Adipocyte (in vitro differentiated cells): Measurements from ENCODE around the gene ARHGAP21.
"Not testable (repeated sequence)": the region's sequence is repeated elsewhere in the genome, so short reads cannot be mapped to it uniquely, and the experiment has no call there.

Experiments used
- DNase-seq: peaks from one replicate; pipeline ENCODE4 v3.0.0-alpha.2; 2015; ENCODE audit warnings: low read depth
- H3K27me3 ChIP-seq: replicated peaks from 2 replicates; pipeline ENCODE4 v1.7.0; 2013; ENCODE audit warnings: mild to moderate bottlenecking, low read length, moderate library complexity; ENCODE audit not compliant: control insufficient read depth, insufficient read depth
- H3K36me3 ChIP-seq: 2 replicates; pipeline ENCODE4 v1.7.0; 2013; ENCODE audit warnings: low read length, mild to moderate bottlenecking, moderate library complexity; ENCODE audit not compliant: control insufficient read depth, insufficient read depth, severe bottlenecking
- H3K4me1 ChIP-seq: 2 replicates; pipeline ENCODE4 v1.7.0; 2013; ENCODE audit warnings: mild to moderate bottlenecking, low read length, moderate library complexity; ENCODE audit not compliant: control insufficient read depth, insufficient read depth
- H3K4me3 ChIP-seq: 2 replicates; pipeline ENCODE4 v1.7.0; 2013; ENCODE audit warnings: mild to moderate bottlenecking, low read length, moderate library complexity
- H3K9ac ChIP-seq: 2 replicates; pipeline ENCODE4 v1.7.0; 2013; ENCODE audit warnings: mild to moderate bottlenecking, low read length, moderate library complexity
- H3K9me3 ChIP-seq: 2 replicates; pipeline ENCODE4 v1.7.0; 2013; ENCODE audit warnings: mild to moderate bottlenecking, low read length, moderate library complexity; ENCODE audit not compliant: control insufficient read depth

The ARHGAP21 gene

DNA sequence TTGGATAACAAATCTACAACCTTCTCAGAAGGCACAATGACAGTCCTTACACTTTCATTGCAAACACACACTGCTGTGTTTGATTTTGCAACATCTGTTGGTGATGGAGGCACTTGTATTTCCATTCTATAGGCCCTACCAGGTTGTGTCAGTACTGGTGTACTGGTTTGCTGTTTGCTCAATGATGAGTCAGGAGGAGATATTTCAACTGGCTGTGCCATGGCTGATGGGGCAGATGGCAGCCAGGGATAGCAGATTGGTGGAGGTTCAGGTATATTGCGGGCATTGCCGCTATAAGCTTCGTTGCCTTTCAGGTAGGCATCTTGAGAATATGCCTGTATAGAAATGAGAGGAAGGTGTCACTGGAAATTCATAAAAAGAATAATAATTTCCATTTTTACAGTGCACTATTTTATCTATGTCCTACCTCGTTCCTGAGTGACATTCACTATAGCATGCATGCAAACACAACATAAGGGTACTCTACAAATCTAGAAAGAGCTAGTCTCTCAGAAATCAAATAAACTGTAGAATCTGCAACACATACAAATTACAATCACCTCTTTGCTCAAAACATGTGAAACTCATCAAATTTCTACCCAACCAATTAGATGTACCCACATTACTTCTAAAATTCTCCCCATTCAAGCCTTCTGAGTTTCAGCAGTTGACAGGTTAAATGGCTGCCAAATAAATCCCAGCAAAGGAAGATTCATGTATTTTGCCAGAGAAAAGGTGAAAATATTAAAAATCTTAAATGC is 102.5 kb downstream of the ARHGAP21 start:
- H3K27me3 ChIP-seq, H3K4me3 ChIP-seq, DNase-seq, H3K9me3 ChIP-seq, H3K9ac ChIP-seq: not testable (repeated sequence)
- H3K4me1 ChIP-seq = peaks cover 20% of the 10 kb centered on the region
- H3K36me3 ChIP-seq = peaks cover 31% of the 10 kb centered on the region

DNA sequence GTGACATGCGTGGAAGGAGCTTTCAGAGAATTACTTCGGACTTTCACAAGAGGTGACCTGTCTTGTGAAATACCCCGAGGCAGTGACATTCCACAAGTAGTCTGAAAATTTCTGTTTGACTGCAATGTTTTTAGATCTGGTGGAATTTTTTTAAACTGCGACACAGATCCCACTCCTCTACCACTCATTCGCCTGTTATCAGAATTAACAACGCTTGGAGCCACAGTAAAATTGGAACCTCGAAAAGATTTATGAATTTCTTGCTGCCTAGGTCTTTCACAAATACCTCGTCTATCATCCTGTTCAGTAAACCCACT is 103.7 kb downstream of the ARHGAP21 start:
- H3K4me1 ChIP-seq = peaks cover 23% of the 10 kb centered on the region
- peaks cover 30% of the 10 kb centered on the region for H3K36me3 ChIP-seq
- DNase-seq = peak; percentile 31
- not testable (repeated sequence) for H3K27me3 ChIP-seq, H3K9ac ChIP-seq, H3K9me3 ChIP-seq, H3K4me3 ChIP-seq

DNA sequence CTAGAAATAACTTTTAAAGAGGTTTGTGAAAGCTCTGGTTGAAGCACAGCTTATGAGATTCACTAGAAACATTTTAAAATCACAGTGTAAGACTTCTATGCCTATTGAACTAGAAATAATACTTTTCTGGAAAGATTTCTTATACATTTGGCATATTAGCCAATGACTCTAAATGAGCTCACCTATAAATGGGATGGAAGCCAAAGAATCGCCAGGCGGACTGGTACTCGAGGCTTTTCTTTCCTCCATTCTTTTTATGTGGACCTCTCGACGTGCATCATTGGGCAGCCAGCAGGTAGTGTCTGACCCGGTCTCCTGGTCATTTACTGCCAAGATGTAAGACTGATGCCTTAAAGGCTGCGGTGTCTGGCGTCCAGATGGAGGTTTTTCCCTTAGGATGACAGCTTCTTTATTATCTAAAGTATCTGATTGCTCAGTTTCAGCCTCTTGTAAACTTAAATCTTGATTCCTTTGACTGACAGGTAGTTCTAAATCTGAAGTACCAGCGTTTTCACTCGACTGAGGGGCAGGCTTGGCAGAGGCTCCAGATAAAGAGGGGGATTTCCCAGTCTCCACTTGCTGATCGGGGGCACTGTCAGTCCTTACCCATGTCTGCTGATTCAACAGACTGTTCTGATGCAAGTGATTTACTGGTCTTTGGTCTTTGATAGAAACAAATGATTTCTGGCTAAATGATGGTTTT is 104.2 kb downstream of the ARHGAP21 start:
- H3K27me3 ChIP-seq, H3K9me3 ChIP-seq, H3K9ac ChIP-seq, H3K4me3 ChIP-seq, DNase-seq: not testable (repeated sequence)
- Histone ChIP-seq H3K36me3 (peaks cover 30% of the 10 kb centered on the region), H3K4me1 (peaks cover 23% of the 10 kb centered on the region)

DNA sequence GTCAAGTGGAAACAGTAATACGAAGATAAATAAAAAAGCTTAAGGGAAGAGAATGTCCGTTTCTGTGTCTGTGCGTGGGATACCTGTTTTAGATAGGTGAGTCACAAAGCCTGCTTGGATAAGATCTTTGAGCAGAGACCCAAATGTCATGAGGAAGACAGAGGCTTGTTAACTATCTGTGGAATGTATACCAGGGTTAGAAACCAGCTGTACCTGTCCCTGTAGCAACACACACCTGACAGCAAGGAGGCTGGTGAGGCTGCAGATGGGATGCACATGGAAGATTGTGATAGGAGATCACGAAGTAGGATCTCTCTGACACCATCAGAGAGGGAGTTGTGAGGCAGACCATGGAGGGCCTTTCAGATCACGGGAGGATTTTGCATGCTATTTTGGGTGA is 105.3 kb downstream of the ARHGAP21 start:
- Histone ChIP-seq H3K4me3 (no peak overlapping the region), H3K9ac (no peak overlapping the region), H3K9me3 (no peaks in the 10 kb centered on the region), H3K27me3 (no peaks in the 10 kb centered on the region), H3K36me3 (peaks cover 37% of the 10 kb centered on the region), H3K4me1 (peaks cover 15% of the 10 kb centered on the region)
- no peak for DNase-seq

DNA sequence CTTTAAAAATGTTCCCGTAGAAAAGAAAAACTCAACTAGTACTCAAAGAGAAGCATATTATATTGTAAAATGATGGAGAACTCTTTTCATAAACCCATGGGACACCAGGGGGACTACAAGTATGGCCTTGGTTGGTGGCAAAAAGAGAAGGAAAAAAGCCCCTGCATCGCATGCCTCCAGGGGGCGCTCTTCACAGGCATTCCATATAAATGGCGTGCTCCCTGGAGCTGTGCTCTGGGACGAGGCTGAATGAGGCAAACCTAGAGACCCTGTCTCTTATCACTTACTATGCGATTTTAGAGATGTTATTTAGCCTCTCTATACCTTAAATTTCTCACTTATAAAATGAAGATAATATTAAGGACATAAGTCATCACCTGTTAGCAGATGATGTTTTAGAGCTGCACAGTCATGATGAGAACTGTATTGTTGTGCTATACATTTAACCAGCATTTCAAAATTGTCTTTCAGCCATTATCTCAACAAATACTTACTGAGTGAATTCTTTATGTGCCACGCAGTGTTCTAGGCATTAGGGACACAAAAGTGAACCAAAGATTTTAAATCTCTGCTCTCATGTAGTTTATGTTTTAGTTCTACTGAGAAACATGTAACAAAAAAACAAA is 105.8 kb downstream of the ARHGAP21 start:
- Histone ChIP-seq H3K9me3 (no peaks in the 10 kb centered on the region), H3K4me1 (peaks cover 10% of the 10 kb centered on the region), H3K27me3 (no peaks in the 10 kb centered on the region), H3K4me3 (no peak overlapping the region), H3K9ac (no peak overlapping the region), H3K36me3 (peaks cover 39% of the 10 kb centered on the region)
- DNase-seq = peak; percentile 59

DNA sequence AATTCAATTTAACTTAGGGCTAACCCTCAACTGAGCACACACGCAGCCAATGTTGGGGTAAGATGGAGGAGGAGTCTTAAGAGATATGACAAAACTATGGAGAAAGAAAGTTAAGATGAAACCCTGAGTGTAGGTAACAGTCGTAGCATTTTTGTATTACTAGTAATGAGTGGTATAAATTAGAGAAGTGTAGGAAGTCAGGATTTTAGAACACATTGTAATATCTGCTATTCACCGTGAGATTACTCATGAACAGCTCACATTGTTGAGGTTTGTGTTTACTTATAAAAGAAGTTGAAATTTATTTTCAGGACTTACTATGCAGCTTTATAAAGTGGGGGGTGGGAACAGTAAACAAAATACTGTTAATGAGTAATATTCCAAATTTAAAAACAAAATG is 107.2 kb downstream of the ARHGAP21 start:
- H3K9ac ChIP-seq = no peak overlapping the region
- H3K36me3 ChIP-seq = peaks cover 39% of the 10 kb centered on the region
- DNase-seq = no peak
- no peak overlapping the region for H3K4me3 ChIP-seq
- H3K9me3 ChIP-seq = no peaks in the 10 kb centered on the region
- no peaks in the 10 kb centered on the region for H3K27me3 ChIP-seq
- peaks cover 7% of the 10 kb centered on the region for H3K4me1 ChIP-seq

DNA sequence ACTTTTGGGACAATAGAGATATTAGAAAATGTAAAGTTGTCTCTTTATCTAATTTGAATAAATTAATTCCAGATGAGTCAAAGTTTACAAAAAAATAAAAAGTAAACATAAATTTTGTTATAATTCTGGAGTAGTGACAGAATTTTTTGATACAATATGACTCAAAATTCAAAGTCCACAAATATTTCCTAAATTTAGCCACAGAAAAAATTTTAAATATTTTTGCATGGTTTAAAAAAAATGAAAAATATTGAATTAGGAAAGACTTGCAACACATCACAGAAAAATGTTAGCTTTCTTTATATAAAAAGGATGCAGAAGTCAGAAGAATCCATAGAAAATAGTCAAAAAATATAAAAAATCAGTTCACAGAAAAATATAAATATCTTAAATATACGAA is 117.7 kb downstream of the ARHGAP21 start:
- H3K36me3 ChIP-seq = peaks cover 60% of the 10 kb centered on the region
- DNase-seq = peak; percentile 38
- peaks cover 25% of the 10 kb centered on the region for H3K4me1 ChIP-seq
- H3K27me3 ChIP-seq = no peaks in the 10 kb centered on the region
- H3K9me3 ChIP-seq = no peaks in the 10 kb centered on the region
- H3K9ac ChIP-seq = no peak overlapping the region
- no peak overlapping the region for H3K4me3 ChIP-seq

DNA sequence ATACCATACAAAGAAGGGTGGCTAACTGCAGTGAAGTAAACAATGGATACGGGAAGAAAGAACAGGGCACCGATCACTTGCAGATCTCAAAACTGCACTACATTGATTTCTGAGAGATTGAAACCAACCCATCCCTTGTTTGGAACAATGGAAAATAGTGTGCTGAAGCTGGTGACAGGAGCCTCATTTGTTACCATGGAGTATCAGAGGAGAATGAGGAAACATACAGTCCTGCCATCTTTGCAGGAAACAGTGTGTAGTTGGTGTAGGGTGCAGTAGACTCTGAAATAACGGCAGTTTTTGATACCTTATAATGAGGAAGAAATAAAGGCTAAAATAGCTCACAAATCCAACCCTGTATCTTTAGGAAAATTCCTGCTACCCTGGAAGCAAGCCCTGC is 118.5 kb downstream of the ARHGAP21 start:
- H3K9me3 ChIP-seq = no peaks in the 10 kb centered on the region
- H3K27me3 ChIP-seq = no peaks in the 10 kb centered on the region
- DNase-seq = no peak
- no peak overlapping the region for H3K4me3 ChIP-seq
- H3K36me3 ChIP-seq = peaks cover 66% of the 10 kb centered on the region
- H3K4me1 ChIP-seq = peaks cover 25% of the 10 kb centered on the region
- H3K9ac ChIP-seq = no peak overlapping the region

DNA sequence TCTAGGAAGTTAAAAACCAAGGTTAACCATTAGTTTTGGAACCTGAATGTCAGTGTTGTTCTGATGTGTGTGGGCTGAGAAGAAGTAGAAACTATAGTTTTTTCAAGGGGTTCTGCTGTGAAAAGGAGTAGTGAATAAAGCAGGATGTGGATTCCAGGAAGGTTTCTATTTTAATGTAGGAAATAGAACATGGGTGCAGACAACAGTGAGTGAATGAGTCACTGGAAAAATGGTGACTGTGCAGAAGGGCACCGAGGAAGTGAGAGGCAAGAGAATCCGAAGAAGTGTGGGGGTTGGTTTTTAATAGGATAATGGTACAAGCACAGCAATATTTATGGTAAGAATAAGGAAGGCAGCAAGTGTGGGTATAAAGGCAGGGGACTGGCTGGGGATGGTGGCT is 120.4 kb downstream of the ARHGAP21 start:
- DNase-seq = peak; percentile 35
- H3K4me3 ChIP-seq = no peak overlapping the region
- H3K9me3 ChIP-seq = no peaks in the 10 kb centered on the region
- H3K4me1 ChIP-seq = peaks cover 18% of the 10 kb centered on the region
- peaks cover 78% of the 10 kb centered on the region for H3K36me3 ChIP-seq
- no peak overlapping the region for H3K9ac ChIP-seq
- no peaks in the 10 kb centered on the region for H3K27me3 ChIP-seq

DNA sequence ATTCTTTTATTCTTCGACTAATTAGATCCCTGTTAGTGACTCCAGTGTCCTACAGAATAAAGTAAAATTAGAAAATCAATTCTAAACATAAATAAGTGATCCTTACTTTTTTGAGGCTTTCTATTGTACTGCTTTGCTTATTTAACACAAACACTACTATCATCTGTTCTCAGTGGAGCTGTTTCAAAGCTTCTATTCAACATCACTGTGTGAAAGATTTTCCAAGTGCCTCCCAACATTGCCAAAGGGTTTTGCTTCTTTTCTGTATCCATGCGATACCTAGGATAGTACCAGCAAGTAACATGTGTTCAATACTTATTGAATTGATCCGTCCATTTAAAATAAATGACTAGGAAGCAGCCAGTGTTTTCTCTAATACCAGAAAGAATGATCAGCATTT is 125.7 kb downstream of the ARHGAP21 start:
- Histone ChIP-seq H3K36me3 (peaks cover 100% of the 10 kb centered on the region), H3K4me1 (peaks cover 2% of the 10 kb centered on the region), H3K4me3 (no peak overlapping the region), H3K9ac (no peak overlapping the region), H3K27me3 (no peaks in the 10 kb centered on the region), H3K9me3 (no peaks in the 10 kb centered on the region)
- no peak for DNase-seq

DNA sequence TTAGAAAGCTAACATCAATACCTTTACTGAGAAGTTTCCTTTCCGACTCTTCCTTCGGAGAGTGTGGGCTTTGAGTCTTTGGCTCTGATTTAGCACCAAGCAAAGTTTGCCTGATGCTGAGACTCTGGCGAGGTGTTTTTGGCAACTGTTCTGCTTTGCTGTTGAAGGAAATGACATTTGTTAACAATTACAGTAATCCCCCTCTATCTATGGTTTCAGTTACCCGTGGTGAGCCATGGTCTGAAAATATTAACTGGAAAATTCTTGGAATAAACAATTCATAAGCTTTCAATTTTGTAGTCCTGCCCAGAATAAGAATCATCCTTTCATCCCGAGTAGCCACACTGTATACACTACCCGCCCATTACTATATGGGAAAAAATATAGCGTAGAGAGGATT is 126.3 kb downstream of the ARHGAP21 start:
- H3K9me3 ChIP-seq = no peaks in the 10 kb centered on the region
- H3K9ac ChIP-seq = no peak overlapping the region
- no peak overlapping the region for H3K4me3 ChIP-seq
- H3K36me3 ChIP-seq = peaks cover 100% of the 10 kb centered on the region
- no peaks in the 10 kb centered on the region for H3K4me1 ChIP-seq
- no peaks in the 10 kb centered on the region for H3K27me3 ChIP-seq
- DNase-seq = no peak
